Panc1 (cell line): ENCODE results near the gene RIC8A. TPM values are rescaled to one million over a fixed set of nuclear protein-coding genes. Genes with fewer than 3 reads are reported as not detected.
A peak's percentile ranks its signal among the peaks of the same experiment; 100 is the strongest.

Experiments used
- ATAC-seq: fragments of 200-7000 bp; cut with Tn5 transposase; 2 replicates; pipeline ENCODE4 v1.9.1; 2020; ENCODE audit warnings: mild to moderate bottlenecking, moderate library complexity
- BruUV-seq: library from RNA; stranded (reverse); fragments of 400-500 nt; replicated peaks from 2 replicates; lab custom pipeline; 2021; lab: Mats Ljungman, UMichigan
- CTCF ChIA-PET: fragments of 300-600 bp; sonication (Branson Sonifier 250); formaldehyde crosslinking; loops from one replicate; lab custom pipeline; 2022; ENCODE audit warnings: antibody characterized with exemption; lab: Charles Lee
- POLR2A ChIA-PET: fragments of 300-600 bp; sonication (Branson Sonifier 250); formaldehyde crosslinking; loops from one replicate; lab custom pipeline; 2022; ENCODE audit warnings: antibody characterized with exemption; lab: Charles Lee
- DNase-seq: peaks from one replicate; pipeline ENCODE4 v3.0.0-alpha.2; 2010; ENCODE audit warnings: low read depth, low spot score
- H3K27ac ChIP-seq: 2 replicates; pipeline ENCODE4 v1.5.1; 2011; ENCODE audit warnings: mild to moderate bottlenecking, low read length, inconsistent platforms
- H3K27me3 ChIP-seq: fragments of 200-500 bp; sonication (Bioruptor generic); 2 replicates; pipeline ENCODE4 v1.6.0; 2014; ENCODE audit warnings: low read length, inconsistent platforms; ENCODE audit not compliant: control insufficient read depth, insufficient read depth
- H3K36me3 ChIP-seq: fragments of 200-500 bp; sonication (Bioruptor generic); 2 replicates; pipeline ENCODE4 v1.5.1; 2014; ENCODE audit warnings: inconsistent platforms, mild to moderate bottlenecking, low read length, moderate library complexity; ENCODE audit not compliant: control insufficient read depth, insufficient read depth
- H3K4me1 ChIP-seq: 2 replicates; pipeline ENCODE4 v1.5.1; 2011; ENCODE audit warnings: inconsistent platforms, mild to moderate bottlenecking, low read length, moderate library complexity; ENCODE audit not compliant: control insufficient read depth, insufficient read depth
- H3K4me3 ChIP-seq, 2 experiments: 2 replicates each; pipeline ENCODE4 v1.5.1; 2011 to 2012; ENCODE audit warnings: low read depth in 2 of 2, low read length in 2 of 2, mild to moderate bottlenecking in 2 of 2, inconsistent platforms in 1 of 2, moderate library complexity in 1 of 2
- H3K9me3 ChIP-seq: fragments of 200-500 bp; sonication (Bioruptor generic); 2 replicates; pipeline ENCODE4 v1.5.1; 2014; ENCODE audit warnings: low read depth, mild to moderate bottlenecking, inconsistent platforms, low read length, moderate library complexity; ENCODE audit not compliant: control insufficient read depth, insufficient read depth
- CTCF ChIP-seq: fragments of 450-650 bp; IDR thresholded peaks from 2 replicates; pipeline ENCODE4 v1.5.1; 2017; ENCODE audit warnings: mild to moderate bottlenecking
- POLR2AphosphoS5 ChIP-seq: IDR thresholded peaks from 2 replicates; pipeline ENCODE4 v1.6.1; 2012; ENCODE audit warnings: mild to moderate bottlenecking, low read depth, low read length, moderate library complexity
- REST ChIP-seq, 2 experiments: IDR thresholded peaks; 2 replicates each; pipeline ENCODE4 v1.6.1; 2011 to 2012; ENCODE audit warnings: low read depth in 2 of 2, control low read depth in 1 of 2, low read length in 1 of 2, mild to moderate bottlenecking in 1 of 2, moderate library complexity in 1 of 2; ENCODE audit not compliant: insufficient read depth in 1 of 2
- SIN3A ChIP-seq: IDR thresholded peaks from 2 replicates; pipeline ENCODE4 v1.6.1; 2012; ENCODE audit warnings: low read depth, mild to moderate bottlenecking, low read length, moderate library complexity, borderline replicate concordance; ENCODE audit not compliant: insufficient read depth
- TCF7L2 ChIP-seq: IDR thresholded peaks from 2 replicates; pipeline ENCODE4 v1.6.1; 2011; ENCODE audit warnings: mild to moderate bottlenecking, low read depth, low read length, inconsistent platforms
- in situ Hi-C: cut with HindIII; loops from 2 replicates; pipeline ENCODE4 v1.10.0; 2016; ENCODE audit warnings: low sequenced_read_pairs, low pct_unique_long_range_greater_than_20kb
- intact Hi-C: fragments of 100-400 bp; cut with micrococcal nuclease; formaldehyde crosslinking; loops from one replicate; pipeline ENCODE4 v1.10.0; 2022; ENCODE audit not compliant: unreplicated experiment
- total RNA-seq: library from RNA; stranded (reverse); gene quantifications from one replicate; pipeline ENCODE4 v1.2.1, GENCODE V29; 2021; ENCODE audit not compliant: unreplicated experiment

Gene RIC8A
- total RNA-seq, 1 experiment from 2014 or later: 264 TPM

- Histone ChIP-seq H3K4me1 (no peaks in the 10 kb centered on the region), H3K9me3 (no peaks in the 10 kb centered on the region), H3K4me3 (no peak overlapping the region), H3K36me3 (no peaks in the 10 kb centered on the region), H3K27me3 (no peaks in the 10 kb centered on the region), H3K27ac (no peak overlapping the region)
- ATAC-seq: peak; percentile 40
- POLR2A ChIA-PET: no interaction called here
- in situ Hi-C loops (no loop called here), intact Hi-C loops (no loop called here)
- no TSS peak for BruUV-seq
- CTCF ChIA-PET: no interaction called here
- TF ChIP-seq SIN3A: no peak
- TF ChIP-seq POLR2AphosphoS5: no peak
- TF ChIP-seq CTCF: no peak
- no peak for TF ChIP-seq TCF7L2
- no peak for TF ChIP-seq REST (IDR thresholded peaks at IDR 0.05; ENCODE audit: insufficient read depth in 1 of 2, low read depth in 2 of 2, low read length in 1 of 2)
- DNase-seq: no peak
Observed at GRCh38 chr11:196786-197731, 10.4 kb upstream of the RIC8A start.

- ChIA-PET CTCF (no interaction called here), POLR2A (no interaction called here)
Observed at GRCh38 chr11:197741-198235, 9.7 kb upstream of the RIC8A start.

More at GRCh38 chr11:197741-198235, 9.7 kb upstream of the RIC8A start:
- Histone ChIP-seq H3K27ac (no peak overlapping the region), H3K27me3 (no peaks in the 10 kb centered on the region), H3K4me1 (no peaks in the 10 kb centered on the region), H3K36me3 (no peaks in the 10 kb centered on the region), H3K9me3 (no peaks in the 10 kb centered on the region), H3K4me3 (no peak overlapping the region)
- intact Hi-C loops (no loop called here), in situ Hi-C loops (no loop called here)
- BruUV-seq: no TSS peak
- ATAC-seq (0 out of 2 replicates have a peak, but pooled peaks have one; percentile 7), DNase-seq (no peak)
- no peak for TF ChIP-seq TCF7L2
- TF ChIP-seq CTCF: no peak
- no peak for TF ChIP-seq POLR2AphosphoS5
- TF ChIP-seq REST (IDR thresholded peaks at IDR 0.05; ENCODE audit: insufficient read depth in 1 of 2, low read depth in 2 of 2, low read length in 1 of 2): no peak
- no peak for TF ChIP-seq SIN3A
